ENCODE data around the gene TPRG1. TPM values are rescaled to one million over a fixed set of nuclear protein-coding genes. Genes with fewer than 3 reads are reported as not detected.

The TPRG1 gene
- total RNA-seq, 1 donor from 2014 or later, result 0.53 TPM

- DNase-seq (ENCODE audit: extremely low read depth, low read depth, low spot score), result no peak
These were observed 104.9 kb downstream of the TPRG1 start for GRCh38 chr3:189276444-189277219.

DNA sequence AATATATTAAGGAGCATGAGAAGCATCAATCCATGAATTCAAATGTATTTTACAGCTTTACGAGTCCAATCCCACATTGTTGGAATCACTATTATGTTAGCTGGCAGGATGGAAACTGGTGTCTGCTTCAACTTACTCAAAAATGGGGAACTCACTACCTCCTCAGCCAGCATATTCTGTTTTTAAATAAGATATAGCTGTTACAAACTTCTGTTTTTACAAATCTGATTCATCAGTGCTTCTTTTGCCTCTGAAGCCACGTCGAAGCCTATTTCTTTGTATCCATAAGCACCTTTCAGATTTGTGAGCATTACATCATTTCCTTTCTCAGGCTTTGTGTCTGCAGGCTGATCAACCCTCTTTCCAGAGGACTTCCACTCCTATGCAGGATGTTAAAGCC is 105.9 kb downstream of the TPRG1 start:
- no peak for DNase-seq (ENCODE audit: extremely low read depth, low read depth, low spot score)

- DNase-seq (ENCODE audit: extremely low read depth, low read depth, low spot score), result no peak
These were observed 106.5 kb downstream of the TPRG1 start for GRCh38 chr3:189278221-189278620.

DNA sequence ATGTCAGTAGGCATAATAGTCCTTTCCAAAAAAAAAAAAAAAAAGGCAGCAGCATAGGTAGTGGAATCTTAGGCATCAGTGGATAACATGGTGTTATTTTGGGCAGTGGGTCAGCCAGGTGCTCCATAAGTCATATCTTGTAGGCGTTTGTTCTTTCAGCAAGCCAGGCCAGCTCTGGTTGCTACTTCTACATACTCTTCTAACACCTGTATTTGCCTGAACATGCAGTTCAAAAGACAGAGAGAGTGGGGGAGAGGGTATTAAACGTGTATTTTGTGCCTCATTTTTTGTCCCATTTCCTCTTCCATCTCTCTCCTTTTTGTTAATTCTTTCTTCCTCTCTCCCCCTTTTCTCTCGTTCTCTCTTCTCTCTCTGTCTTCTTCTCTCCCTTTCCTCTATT is 110.4 kb downstream of the TPRG1 start:
- no peak for DNase-seq (ENCODE audit: extremely low read depth, low read depth, low spot score)

- DNase-seq (ENCODE audit: extremely low read depth, low read depth, low spot score), result no peak
These were observed 111.0 kb downstream of the TPRG1 start for GRCh38 chr3:189282741-189283140.

GRCh38 chr3:189286188-189286587 is 114.4 kb downstream of the TPRG1 start:
- DNase-seq (ENCODE audit: extremely low read depth, low read depth, low spot score), result no peak

- no peak for DNase-seq (ENCODE audit: extremely low read depth, low read depth, low spot score)
These were observed 115.1 kb downstream of the TPRG1 start for GRCh38 chr3:189286916-189287315.

- no peak for DNase-seq (ENCODE audit: extremely low read depth, low read depth, low spot score)
These were observed 116.8 kb downstream of the TPRG1 start for GRCh38 chr3:189288348-189289235.

DNA sequence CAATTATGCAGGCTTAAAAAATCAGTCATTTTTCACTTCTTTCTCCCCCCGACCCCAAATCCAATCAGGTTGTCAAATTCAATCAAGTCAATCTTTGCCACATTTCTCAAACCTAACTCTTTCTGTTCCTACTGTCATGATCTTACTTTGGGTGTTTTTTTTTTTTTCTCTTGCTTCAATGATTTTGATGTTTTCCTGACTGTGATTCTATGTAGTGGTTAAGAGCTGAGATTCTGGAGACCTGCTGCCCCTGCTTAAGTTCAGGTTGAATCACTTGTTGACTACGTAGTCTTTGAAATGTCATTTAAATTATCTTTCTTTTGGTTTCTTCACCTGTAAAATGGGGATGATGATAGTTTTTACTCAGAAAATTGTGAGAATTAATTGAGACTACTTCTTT is 117.5 kb downstream of the TPRG1 start:
- no peak for DNase-seq (ENCODE audit: extremely low read depth, low read depth, low spot score)

GRCh38 chr3:189292667-189293484 is 121.1 kb downstream of the TPRG1 start:
- DNase-seq (ENCODE audit: extremely low read depth, low read depth, low spot score), result no peak

- DNase-seq (ENCODE audit: extremely low read depth, low read depth, low spot score), result no peak
These were observed 122.9 kb downstream of the TPRG1 start for GRCh38 chr3:189294649-189295048.

- DNase-seq (ENCODE audit: extremely low read depth, low read depth, low spot score), result no peak
These were observed 123.3 kb downstream of the TPRG1 start for GRCh38 chr3:189295089-189295488.

GRCh38 chr3:189297932-189298331 is 126.2 kb downstream of the TPRG1 start:
- no peak for DNase-seq (ENCODE audit: extremely low read depth, low read depth, low spot score)

DNA sequence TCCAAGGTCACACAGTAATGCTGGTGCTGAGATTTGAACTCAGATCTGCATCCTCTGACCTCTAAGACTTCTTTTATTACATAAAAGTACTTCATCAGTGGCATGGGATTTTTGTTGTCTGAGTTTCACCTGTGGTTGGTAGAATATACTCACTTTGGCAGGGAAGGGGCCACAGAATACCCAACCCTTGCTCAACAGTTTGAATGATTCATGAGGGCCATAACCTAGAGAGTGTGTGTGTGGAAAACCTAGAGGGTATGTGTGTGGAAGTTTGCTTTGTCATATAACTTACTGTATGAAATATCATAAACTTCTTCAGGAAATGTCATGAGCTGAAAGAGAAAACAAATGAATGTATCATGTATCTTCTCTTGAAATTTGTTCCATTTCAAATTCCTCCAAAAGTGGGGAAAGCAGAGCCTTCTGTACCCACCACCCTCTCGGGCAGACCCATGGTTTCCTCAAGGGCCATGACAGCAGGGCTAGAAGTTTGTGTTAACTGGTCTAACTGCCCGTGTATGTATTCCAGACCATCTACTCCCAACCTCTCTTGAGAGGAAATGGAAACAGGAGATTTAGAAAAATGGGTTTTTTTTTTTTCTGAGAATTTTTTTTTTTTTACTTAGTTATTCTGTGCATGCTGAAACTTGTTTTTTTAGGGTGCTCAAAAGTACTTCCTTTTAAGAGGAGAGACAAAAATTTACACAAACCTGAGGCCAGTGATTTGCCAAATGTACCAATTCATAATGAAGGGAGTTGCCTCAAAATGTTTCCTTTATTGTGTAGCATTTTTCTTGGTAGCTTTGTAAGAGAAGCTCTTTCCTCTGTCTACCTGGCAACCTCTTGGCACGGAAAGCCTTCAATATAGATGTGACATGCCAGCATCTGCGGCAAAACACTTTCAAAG is 127.0 kb downstream of the TPRG1 start:
- DNase-seq (ENCODE audit: extremely low read depth, low read depth, low spot score), result no peak

GRCh38 chr3:189300345-189300744 is 128.6 kb downstream of the TPRG1 start:
- DNase-seq (ENCODE audit: extremely low read depth, low read depth, low spot score), result no peak

- DNase-seq (ENCODE audit: extremely low read depth, low read depth, low spot score), result no peak
These were observed 129.7 kb downstream of the TPRG1 start for GRCh38 chr3:189301479-189301878.

DNA sequence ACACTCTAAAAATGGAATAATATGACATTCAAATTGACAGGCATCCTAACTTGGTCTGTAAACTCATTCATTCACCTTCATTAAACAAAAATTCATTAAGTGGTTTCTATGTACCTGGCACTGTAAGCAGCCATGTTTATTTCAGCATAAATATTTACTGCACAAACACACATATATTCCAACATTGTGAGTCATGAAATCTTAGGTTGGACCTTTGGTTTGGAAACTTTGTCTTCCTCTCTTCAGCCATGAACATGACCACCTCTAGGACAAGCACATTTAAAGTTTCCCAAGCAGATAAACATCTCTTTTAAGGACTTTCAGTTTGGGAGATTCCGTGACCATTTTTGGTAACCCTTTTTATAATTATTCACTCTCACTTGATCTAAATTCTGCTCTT is 131.8 kb downstream of the TPRG1 start:
- DNase-seq (ENCODE audit: extremely low read depth, low read depth, low spot score), result no peak

DNA sequence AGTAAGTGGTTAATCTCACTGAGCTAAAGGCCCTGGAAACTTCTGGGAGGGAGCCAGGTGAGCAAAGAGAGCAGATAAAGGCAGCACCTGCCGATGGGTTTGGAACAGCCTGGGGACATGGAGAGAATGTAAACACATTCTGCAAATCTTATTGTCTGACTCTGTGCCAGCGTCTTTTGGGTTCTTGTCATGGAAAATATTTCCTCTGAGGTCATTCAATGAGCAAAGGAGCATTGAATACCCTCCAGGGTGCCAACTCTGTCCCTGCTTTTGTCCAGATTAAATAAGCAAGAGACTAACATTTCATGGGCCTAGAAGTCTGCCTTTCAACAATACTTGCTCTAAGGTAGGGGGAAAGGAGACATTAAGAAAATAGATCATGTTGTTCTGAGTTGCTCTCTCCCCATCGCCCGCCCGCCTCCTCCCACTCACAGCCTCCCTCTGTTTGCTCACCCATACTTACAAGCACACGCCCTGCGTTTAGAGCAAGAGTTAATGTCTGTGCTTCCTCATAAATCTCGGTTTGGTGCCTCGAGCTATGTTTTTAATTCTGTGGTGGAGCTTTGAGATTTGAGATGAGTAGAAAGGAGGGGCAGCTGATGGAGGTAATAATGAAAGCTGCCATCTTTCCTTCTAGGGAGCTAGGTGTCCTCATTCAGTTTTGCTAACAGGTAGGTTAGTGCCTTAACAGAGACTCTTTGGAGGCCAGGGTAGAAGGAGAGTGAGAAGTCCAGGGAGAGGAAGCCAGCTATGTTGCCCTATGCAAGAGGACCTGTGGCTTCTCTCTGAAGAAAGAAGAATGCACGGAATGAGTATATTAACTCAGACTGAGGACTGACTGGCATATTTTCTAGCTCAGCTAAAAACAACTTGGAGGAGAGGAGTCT is 132.9 kb downstream of the TPRG1 start:
- no peak for DNase-seq (ENCODE audit: extremely low read depth, low read depth, low spot score)

- DNase-seq (ENCODE audit: extremely low read depth, low read depth, low spot score), result no peak
These were observed 133.6 kb downstream of the TPRG1 start for GRCh38 chr3:189305412-189305811.
